Measurements from ENCODE around the gene MPP2. TPM values are rescaled to one million over a fixed set of nuclear protein-coding genes. Genes with fewer than 3 reads are reported as not detected.

The MPP2 gene
- total RNA-seq, 1 experiment from 2014 or later = 2.6 TPM

- H3K27ac ChIP-seq (ENCODE audit: low read depth, low read length, poor library complexity, severe bottlenecking) = no peak overlapping the region
- no TSS peak for BruUV-seq (replicated peaks)
- no peaks in the 10 kb centered on the region for H3K9me3 ChIP-seq (ENCODE audit: low read depth, low read length, poor library complexity, severe bottlenecking)
- no peak for TF ChIP-seq EZH2 (IDR thresholded peaks at IDR 0.05; ENCODE audit: borderline replicate concordance, low read depth, low read length, poor library complexity, severe bottlenecking)
- TF ChIP-seq, protein P1, sequence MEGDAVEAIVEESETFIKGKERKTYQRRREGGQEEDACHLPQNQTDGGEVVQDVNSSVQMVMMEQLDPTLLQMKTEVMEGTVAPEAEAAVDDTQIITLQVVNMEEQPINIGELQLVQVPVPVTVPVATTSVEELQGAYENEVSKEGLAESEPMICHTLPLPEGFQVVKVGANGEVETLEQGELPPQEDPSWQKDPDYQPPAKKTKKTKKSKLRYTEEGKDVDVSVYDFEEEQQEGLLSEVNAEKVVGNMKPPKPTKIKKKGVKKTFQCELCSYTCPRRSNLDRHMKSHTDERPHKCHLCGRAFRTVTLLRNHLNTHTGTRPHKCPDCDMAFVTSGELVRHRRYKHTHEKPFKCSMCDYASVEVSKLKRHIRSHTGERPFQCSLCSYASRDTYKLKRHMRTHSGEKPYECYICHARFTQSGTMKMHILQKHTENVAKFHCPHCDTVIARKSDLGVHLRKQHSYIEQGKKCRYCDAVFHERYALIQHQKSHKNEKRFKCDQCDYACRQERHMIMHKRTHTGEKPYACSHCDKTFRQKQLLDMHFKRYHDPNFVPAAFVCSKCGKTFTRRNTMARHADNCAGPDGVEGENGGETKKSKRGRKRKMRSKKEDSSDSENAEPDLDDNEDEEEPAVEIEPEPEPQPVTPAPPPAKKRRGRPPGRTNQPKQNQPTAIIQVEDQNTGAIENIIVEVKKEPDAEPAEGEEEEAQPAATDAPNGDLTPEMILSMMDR (conservative IDR thresholded peaks at IDR 0.05; ENCODE audit: low read depth, low read length) = no peak
- no peak overlapping the region for H3K4me3 ChIP-seq (ENCODE audit: low read depth, low read length, poor library complexity, severe bottlenecking)
- H3K36me3 ChIP-seq (ENCODE audit: insufficient read depth, low read length, poor library complexity, severe bottlenecking) = no peaks in the 10 kb centered on the region
- H3K4me1 ChIP-seq (ENCODE audit: insufficient read depth, low read length, poor library complexity, severe bottlenecking) = no peaks in the 10 kb centered on the region
- ChIA-PET POLR2A (ENCODE audit: low non-redundant PET) (no interaction called here), CTCF (no interaction called here)
- DNase-seq (ENCODE audit: low spot score) = no peak
- intact Hi-C loops (cut with micrococcal nuclease; ENCODE audit: unreplicated experiment) = no loop called here
- no peaks in the 10 kb centered on the region for H3K27me3 ChIP-seq (replicated peaks; ENCODE audit: insufficient read depth, low read depth, low read length, poor library complexity)
Observed at GRCh38 chr17:43918026-43918389, 10.7 kb upstream of the MPP2 start.

DNA sequence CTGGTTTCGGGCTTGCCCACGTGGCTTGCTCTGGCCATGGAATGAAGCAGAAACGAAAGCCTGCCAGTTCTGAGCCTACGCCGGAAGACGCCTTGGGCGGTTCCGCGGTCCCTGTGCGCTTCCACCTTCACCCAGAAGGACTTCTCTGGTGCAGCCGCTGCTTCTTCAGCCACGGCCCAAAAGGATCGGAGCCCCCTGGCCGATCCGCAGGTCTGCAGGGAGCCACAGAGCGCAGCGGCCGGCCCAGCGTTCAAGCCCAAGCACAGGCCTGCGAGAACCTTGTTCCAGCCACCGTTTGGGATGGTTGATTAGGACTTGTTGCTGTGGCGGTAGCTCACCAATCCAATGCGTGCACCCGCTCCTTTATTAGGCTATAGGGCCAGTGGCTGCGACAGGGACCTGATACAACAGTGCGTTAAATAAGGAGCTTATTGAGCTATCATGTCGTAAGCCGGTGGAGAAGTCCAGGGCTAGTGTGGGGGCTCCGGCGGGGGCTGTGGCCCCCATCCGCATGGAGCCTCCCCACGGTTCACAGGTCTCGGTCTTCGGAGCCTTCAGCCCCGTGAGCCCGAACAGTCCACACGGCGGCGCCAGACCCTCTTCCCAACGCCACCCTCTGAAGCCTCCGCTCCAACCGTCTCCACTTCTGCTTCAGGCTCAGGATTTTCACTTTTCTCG, 10.2 kb upstream of the MPP2 start:
- Histone ChIP-seq H3K4me1 (ENCODE audit: insufficient read depth, low read length, poor library complexity, severe bottlenecking) (no peaks in the 10 kb centered on the region), H3K9me3 (ENCODE audit: low read depth, low read length, poor library complexity, severe bottlenecking) (no peaks in the 10 kb centered on the region), H3K4me3 (ENCODE audit: low read depth, low read length, poor library complexity, severe bottlenecking) (no peak overlapping the region), H3K27me3 (replicated peaks; ENCODE audit: insufficient read depth, low read depth, low read length, poor library complexity) (no peaks in the 10 kb centered on the region), H3K27ac (ENCODE audit: low read depth, low read length, poor library complexity, severe bottlenecking) (no peak overlapping the region), H3K36me3 (ENCODE audit: insufficient read depth, low read length, poor library complexity, severe bottlenecking) (no peaks in the 10 kb centered on the region)
- ChIA-PET POLR2A (ENCODE audit: low non-redundant PET) (no interaction called here), CTCF (interaction anchor here (0.6 kb wide), 1 partner anchor 126 kb away, joined by 3 read pairs; no protein-coding TSS in a partner anchor)
- DNase-seq (ENCODE audit: low spot score) = no peak
- intact Hi-C loops (cut with micrococcal nuclease; ENCODE audit: unreplicated experiment) = no loop called here
- TF ChIP-seq, protein P1 (conservative IDR thresholded peaks at IDR 0.05; ENCODE audit: low read depth, low read length) = no peak
- no peak for TF ChIP-seq EZH2 (IDR thresholded peaks at IDR 0.05; ENCODE audit: borderline replicate concordance, low read depth, low read length, poor library complexity, severe bottlenecking)
- BruUV-seq (replicated peaks) = no TSS peak

GRCh38 chr17:43917016-43917347, 9.6 kb upstream of the MPP2 start:
- H3K4me3 ChIP-seq (ENCODE audit: low read depth, low read length, poor library complexity, severe bottlenecking) = no peak overlapping the region
- H3K4me1 ChIP-seq (ENCODE audit: insufficient read depth, low read length, poor library complexity, severe bottlenecking) = no peaks in the 10 kb centered on the region
- BruUV-seq (replicated peaks) = no TSS peak
- no peaks in the 10 kb centered on the region for H3K36me3 ChIP-seq (ENCODE audit: insufficient read depth, low read length, poor library complexity, severe bottlenecking)
- no peaks in the 10 kb centered on the region for H3K9me3 ChIP-seq (ENCODE audit: low read depth, low read length, poor library complexity, severe bottlenecking)
- POLR2A ChIA-PET (ENCODE audit: low non-redundant PET) = no interaction called here
- no peaks in the 10 kb centered on the region for H3K27me3 ChIP-seq (replicated peaks; ENCODE audit: insufficient read depth, low read depth, low read length, poor library complexity)
- intact Hi-C loops (cut with micrococcal nuclease; ENCODE audit: unreplicated experiment) = no loop called here
- CTCF ChIA-PET = interaction anchor here (0.6 kb wide), 1 partner anchor 127 kb away, joined by 3 read pairs; no protein-coding TSS in a partner anchor
- no peak overlapping the region for H3K27ac ChIP-seq (ENCODE audit: low read depth, low read length, poor library complexity, severe bottlenecking)
- TF ChIP-seq, protein P1 (conservative IDR thresholded peaks at IDR 0.05; ENCODE audit: low read depth, low read length) = no peak
- no peak for TF ChIP-seq EZH2 (IDR thresholded peaks at IDR 0.05; ENCODE audit: borderline replicate concordance, low read depth, low read length, poor library complexity, severe bottlenecking)
- no peak for DNase-seq (ENCODE audit: low spot score)
